Fibroblast of pulmonary artery (primary cell): ENCODE results near the gene THSD7A.
A peak's percentile ranks its signal among the peaks of the same experiment; 100 is the strongest.

Source experiments
- DNase-seq: peaks from one replicate; pipeline ENCODE4 v3.0.0-alpha.2; 2010; ENCODE audit warnings: low read depth
- H3K4me3 ChIP-seq: replicated peaks from 2 replicates; pipeline ENCODE4 v1.5.1; 2011; ENCODE audit warnings: low read depth, mild to moderate bottlenecking, control low read depth, low read length, moderate library complexity
- TF ChIP-seq, protein P1 (sequence below): IDR thresholded peaks from 2 replicates; pipeline ENCODE4 v1.5.1; 2011; ENCODE audit warnings: mild to moderate bottlenecking, control low read depth, low read length, inconsistent platforms; ENCODE audit errors: missing control alignments

THSD7A gene, protein sequence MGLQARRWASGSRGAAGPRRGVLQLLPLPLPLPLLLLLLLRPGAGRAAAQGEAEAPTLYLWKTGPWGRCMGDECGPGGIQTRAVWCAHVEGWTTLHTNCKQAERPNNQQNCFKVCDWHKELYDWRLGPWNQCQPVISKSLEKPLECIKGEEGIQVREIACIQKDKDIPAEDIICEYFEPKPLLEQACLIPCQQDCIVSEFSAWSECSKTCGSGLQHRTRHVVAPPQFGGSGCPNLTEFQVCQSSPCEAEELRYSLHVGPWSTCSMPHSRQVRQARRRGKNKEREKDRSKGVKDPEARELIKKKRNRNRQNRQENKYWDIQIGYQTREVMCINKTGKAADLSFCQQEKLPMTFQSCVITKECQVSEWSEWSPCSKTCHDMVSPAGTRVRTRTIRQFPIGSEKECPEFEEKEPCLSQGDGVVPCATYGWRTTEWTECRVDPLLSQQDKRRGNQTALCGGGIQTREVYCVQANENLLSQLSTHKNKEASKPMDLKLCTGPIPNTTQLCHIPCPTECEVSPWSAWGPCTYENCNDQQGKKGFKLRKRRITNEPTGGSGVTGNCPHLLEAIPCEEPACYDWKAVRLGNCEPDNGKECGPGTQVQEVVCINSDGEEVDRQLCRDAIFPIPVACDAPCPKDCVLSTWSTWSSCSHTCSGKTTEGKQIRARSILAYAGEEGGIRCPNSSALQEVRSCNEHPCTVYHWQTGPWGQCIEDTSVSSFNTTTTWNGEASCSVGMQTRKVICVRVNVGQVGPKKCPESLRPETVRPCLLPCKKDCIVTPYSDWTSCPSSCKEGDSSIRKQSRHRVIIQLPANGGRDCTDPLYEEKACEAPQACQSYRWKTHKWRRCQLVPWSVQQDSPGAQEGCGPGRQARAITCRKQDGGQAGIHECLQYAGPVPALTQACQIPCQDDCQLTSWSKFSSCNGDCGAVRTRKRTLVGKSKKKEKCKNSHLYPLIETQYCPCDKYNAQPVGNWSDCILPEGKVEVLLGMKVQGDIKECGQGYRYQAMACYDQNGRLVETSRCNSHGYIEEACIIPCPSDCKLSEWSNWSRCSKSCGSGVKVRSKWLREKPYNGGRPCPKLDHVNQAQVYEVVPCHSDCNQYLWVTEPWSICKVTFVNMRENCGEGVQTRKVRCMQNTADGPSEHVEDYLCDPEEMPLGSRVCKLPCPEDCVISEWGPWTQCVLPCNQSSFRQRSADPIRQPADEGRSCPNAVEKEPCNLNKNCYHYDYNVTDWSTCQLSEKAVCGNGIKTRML (N-terminal part only)

DNA sequence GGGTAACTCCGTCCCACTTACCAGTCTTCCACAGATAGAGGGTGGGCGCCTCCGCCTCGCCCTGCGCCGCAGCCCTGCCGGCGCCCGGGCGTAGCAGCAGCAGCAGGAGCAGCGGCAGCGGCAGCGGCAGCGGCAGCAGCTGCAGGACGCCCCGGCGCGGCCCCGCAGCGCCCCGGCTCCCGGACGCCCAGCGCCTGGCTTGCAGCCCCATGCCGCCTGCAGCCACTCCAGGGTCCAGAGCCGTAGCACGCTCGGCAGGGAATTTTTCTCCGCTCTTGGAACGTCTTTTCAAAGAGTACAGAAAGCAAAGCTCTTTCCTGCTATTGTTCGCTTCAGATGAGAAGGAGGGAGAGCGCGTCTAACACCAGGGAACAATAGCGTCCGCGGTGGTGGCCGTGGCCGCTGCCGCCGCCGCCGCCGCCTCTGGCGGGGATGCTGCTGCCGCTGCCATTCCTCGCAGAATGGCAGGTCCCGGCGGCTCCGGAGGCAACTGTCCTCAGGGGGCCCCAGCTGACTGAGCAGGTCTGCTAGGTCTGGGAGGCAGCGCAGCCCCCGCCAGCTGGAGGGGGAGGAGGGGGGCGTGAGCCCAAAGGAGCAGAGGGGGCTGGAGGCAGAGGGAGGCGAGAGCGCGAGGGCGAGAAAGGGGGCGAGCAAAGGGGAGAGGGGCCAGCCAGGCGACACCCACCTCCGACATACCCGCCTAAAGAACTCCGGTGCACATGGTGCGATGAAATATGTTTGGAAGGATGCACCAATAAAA is at the start of gene THSD7A:
THSD7A (minus strand) TSS at position 463 of the 760 bp plus-strand sequence; CDS start at position 211, 252 bp downstream.
- peak within 1 kb of the TSS; percentile 69 for H3K4me3 ChIP-seq
- peak; percentile 65 for DNase-seq
- TF ChIP-seq, protein P1, sequence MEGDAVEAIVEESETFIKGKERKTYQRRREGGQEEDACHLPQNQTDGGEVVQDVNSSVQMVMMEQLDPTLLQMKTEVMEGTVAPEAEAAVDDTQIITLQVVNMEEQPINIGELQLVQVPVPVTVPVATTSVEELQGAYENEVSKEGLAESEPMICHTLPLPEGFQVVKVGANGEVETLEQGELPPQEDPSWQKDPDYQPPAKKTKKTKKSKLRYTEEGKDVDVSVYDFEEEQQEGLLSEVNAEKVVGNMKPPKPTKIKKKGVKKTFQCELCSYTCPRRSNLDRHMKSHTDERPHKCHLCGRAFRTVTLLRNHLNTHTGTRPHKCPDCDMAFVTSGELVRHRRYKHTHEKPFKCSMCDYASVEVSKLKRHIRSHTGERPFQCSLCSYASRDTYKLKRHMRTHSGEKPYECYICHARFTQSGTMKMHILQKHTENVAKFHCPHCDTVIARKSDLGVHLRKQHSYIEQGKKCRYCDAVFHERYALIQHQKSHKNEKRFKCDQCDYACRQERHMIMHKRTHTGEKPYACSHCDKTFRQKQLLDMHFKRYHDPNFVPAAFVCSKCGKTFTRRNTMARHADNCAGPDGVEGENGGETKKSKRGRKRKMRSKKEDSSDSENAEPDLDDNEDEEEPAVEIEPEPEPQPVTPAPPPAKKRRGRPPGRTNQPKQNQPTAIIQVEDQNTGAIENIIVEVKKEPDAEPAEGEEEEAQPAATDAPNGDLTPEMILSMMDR = no peak

DNA sequence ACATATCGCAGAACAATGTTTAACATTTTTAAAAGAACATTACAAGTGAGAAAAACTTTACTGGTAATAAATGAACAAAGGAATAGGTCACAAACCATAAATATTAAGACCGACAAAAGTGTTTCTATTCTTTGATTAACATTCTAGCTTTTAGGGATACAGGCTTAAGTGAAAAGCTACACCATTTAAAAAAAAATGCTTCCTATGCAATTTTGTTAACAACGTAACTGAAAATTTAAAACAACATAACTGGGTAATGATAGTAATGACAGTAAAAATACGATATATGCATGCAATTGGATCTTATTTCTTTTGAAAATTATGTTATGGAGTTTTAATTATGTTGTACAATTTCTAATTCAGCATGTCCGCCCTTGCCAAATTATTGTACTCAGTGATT is 49.7 kb upstream of the THSD7A start:
- no peak overlapping the region for H3K4me3 ChIP-seq
- TF ChIP-seq, protein P1 = no peak
- DNase-seq = no peak

DNA sequence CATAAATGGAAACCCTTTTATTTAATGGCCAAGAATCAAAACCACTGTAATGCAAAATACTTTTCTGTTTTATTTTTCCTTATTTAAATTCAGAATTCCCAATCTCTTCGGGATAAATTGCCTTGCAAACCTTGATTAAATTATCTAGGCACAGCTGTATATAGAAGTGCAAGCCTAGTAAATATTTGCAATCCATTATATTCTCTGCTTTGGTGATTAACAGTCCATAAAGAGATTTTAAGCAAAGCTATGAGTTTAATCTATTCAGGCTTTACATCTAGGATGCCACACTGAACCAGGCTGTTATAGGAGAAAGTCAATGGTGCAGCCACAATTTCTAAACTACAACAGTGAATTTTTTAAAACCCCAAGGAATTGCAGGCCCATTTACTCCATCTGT is 43.6 kb upstream of the THSD7A start:
- TF ChIP-seq, protein P1 = no peak
- DNase-seq = no peak
- no peak overlapping the region for H3K4me3 ChIP-seq

DNA sequence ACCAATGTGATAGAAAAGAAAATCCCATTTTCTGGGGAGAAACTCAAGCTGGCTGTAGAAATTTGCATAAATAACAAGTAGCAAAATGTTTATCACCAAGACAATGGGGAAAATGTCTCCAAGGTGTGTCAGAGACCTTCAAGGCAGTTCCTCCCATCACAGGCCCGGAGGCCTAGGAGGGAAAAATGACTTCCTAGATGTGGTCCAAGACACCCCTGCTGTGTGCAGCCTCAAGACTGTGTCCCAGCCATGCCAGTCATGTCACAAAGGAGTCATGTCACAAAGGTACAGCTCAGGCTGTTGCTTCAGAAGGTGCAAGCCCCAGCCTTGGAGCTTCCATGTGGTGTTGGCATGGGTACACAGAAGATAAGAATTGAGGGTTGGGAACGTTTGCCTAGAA is 33.7 kb upstream of the THSD7A start:
- no peak for DNase-seq
- no peak overlapping the region for H3K4me3 ChIP-seq
- TF ChIP-seq, protein P1 = no peak

DNA sequence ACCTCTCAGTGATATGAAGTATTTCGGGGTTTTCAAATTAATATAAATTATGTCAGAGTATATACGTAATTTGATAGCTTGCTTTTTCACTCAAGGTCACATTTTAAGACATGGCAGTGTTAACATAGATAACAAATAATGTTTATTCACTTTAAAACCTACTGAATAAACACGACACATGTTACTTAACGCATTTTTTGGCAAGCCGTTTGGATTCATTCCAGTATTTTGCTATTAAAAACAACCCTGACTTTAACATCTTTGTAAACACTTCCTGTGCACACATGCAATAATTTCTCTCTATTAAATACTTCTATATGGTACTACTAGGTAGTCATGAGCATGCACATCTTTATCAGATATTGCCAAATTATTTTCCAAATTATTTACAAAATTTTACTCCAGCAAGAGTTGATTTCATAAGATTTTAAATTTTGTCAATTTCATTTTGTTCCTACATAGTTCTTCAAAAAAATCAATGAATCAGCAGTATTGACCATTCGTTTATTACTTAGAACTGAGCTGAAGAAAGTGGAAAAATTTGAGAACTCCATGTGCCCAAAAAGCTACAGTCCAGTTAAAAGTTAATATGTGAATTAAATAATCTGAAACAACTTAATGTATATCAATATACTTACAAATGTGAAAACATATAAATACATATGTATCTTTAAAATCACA is 26.8 kb upstream of the THSD7A start:
- H3K4me3 ChIP-seq = no peak overlapping the region
- DNase-seq = peak; percentile 21
- TF ChIP-seq, protein P1 = no peak
